ENCODE results near the gene EFTUD2.

EFTUD2 gene

GRCh38 chr17:44887971-44888954, 11.0 kb downstream of the EFTUD2 start:
- no peak for DNase-seq (ENCODE audit: low read depth in 2 of 3, low spot score in 2 of 3)

- DNase-seq (ENCODE audit: low read depth in 2 of 3, low spot score in 2 of 3), result no peak
Observed at GRCh38 chr17:44887016-44887415, 12.2 kb downstream of the EFTUD2 start.

GRCh38 chr17:44884941-44885340, 14.3 kb downstream of the EFTUD2 start:
- DNase-seq (ENCODE audit: low read depth in 2 of 3, low spot score in 2 of 3), result no peak

- DNase-seq (ENCODE audit: low read depth in 2 of 3, low spot score in 2 of 3), result no peak
Observed at GRCh38 chr17:44881145-44881544, 18.1 kb downstream of the EFTUD2 start.

GRCh38 chr17:44880062-44880461, 19.2 kb downstream of the EFTUD2 start:
- no peak for DNase-seq (ENCODE audit: low read depth in 2 of 3, low spot score in 2 of 3)

GRCh38 chr17:44879376-44879775, 19.9 kb downstream of the EFTUD2 start:
- DNase-seq (ENCODE audit: low read depth in 2 of 3, low spot score in 2 of 3), result no peak

GRCh38 chr17:44878627-44879221, 20.5 kb downstream of the EFTUD2 start:
- DNase-seq (ENCODE audit: low read depth in 2 of 3, low spot score in 2 of 3), result no peak

GRCh38 chr17:44877121-44877520, 22.1 kb downstream of the EFTUD2 start:
- DNase-seq (ENCODE audit: low read depth in 2 of 3, low spot score in 2 of 3), result no peak

DNA sequence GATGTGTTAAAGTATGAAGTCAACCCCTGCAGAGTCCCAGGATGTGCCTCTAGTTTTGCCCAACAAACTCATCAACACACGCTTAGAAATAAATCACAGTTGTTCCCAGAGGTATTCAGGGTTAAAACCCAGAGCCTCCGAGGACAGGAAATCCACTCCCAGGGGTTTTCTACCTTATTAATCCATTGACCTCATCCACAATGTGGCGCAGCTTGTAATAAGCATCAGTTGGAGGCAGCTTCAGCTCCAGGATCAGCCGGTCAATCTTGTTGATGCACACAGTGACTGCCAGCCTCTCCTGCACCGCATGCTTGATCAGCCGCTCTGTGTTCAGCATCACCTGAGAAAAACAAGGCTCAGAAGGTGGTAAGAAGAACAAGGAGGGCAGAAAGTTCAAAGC, 23.5 kb downstream of the EFTUD2 start:
- DNase-seq (ENCODE audit: low read depth in 2 of 3, low spot score in 2 of 3), result no peak

- DNase-seq (ENCODE audit: low read depth in 2 of 3, low spot score in 2 of 3), result no peak
Observed at GRCh38 chr17:44872131-44872768, 27.0 kb downstream of the EFTUD2 start.

DNA sequence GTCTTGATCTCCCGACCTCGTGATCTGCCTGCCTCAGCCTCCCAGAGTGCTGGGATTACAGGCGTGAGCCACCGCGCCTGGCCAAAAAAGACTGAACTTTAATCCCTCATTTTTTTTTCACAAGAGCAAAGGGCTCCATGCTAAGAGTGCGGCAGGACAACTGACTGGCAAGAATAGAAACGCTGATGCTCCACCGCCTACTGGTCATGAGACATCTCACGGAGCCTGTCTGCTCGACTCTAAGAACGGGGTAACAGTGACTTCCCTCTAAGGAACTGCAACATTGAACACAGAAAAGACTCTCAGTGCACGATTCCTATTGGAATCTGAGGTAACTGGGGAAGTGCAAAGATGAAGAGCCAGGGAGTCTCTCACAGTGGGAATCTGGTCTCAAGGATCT, 27.7 kb downstream of the EFTUD2 start:
- DNase-seq (ENCODE audit: low read depth in 2 of 3, low spot score in 2 of 3), result no peak

DNA sequence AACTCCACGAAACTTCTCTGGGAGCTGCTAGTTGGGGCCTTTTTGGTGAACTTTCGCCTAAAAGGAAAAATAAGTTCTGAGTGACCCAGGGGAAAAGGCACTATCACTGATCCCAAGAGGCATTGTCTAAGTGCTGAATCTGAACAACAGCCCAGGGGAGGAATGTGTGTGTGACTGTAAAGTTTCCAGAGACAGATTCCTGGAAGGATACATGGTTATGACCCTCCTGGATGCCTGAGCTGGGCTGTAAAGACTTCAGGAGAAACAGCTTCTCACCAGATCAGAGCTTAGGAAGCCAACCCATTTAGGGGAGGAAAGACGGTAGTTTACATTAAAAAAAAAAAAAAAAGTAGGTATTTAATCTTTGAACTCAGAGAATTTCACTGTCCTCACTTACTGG, 31.4 kb downstream of the EFTUD2 start:
- DNase-seq (ENCODE audit: low read depth in 2 of 3, low spot score in 2 of 3), result no peak

DNA sequence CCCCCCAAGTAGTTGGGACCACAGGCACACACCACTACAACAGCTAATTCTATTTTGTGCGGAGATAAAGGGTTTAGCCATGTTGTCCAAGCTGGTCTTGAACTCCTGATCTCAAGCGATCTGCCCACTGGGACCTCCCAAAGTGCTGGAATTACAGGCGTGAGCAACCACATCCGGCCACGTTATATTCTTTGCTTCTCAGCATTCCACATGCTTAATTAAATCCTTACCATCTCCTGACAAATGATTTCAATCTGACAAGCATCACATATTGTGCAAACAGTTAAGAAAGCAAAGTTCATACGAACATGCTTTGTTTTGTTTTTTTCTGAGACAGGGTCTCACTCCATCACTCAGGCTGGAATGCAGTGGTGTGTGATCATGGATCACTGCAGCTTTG, 33.3 kb downstream of the EFTUD2 start:
- no peak for DNase-seq (ENCODE audit: low read depth in 2 of 3, low spot score in 2 of 3)

- DNase-seq (ENCODE audit: low read depth in 2 of 3, low spot score in 2 of 3), result peak; percentile 3 to 47 (median 23)
Observed at GRCh38 chr17:44865231-44865660, 34.0 kb downstream of the EFTUD2 start.

GRCh38 chr17:44864831-44865230, 34.4 kb downstream of the EFTUD2 start:
- no peak for DNase-seq (ENCODE audit: low read depth in 2 of 3, low spot score in 2 of 3)

GRCh38 chr17:44863061-44863918, 36.0 kb downstream of the EFTUD2 start:
- no peak for DNase-seq (ENCODE audit: low read depth in 2 of 3, low spot score in 2 of 3)

GRCh38 chr17:44862278-44862914, 36.8 kb downstream of the EFTUD2 start:
- no peak for DNase-seq (ENCODE audit: low read depth in 2 of 3, low spot score in 2 of 3)

- no peak for DNase-seq (ENCODE audit: low read depth in 2 of 3, low spot score in 2 of 3)
Observed at GRCh38 chr17:44859701-44860100, 39.5 kb downstream of the EFTUD2 start.

GRCh38 chr17:44854192-44854591, 45.1 kb downstream of the EFTUD2 start:
- no peak for DNase-seq (ENCODE audit: low read depth in 2 of 3, low spot score in 2 of 3)

- DNase-seq (ENCODE audit: low read depth in 2 of 3, low spot score in 2 of 3), result no peak
Observed at GRCh38 chr17:44850612-44851011, 48.6 kb downstream of the EFTUD2 start.
